Skeletal muscle tissue (tissue), 4 donors: Measurements from ENCODE around the gene ALPP. TPM values are rescaled to one million over a fixed set of nuclear protein-coding genes. Genes with fewer than 3 reads are reported as not detected.

Source experiments
- H3K27ac ChIP-seq: one replicate; pipeline ENCODE4 v1.7.0; 2013; ENCODE audit warnings: mild to moderate bottlenecking, low read depth, low read length, inconsistent platforms
- H3K27me3 ChIP-seq, 3 donors: one replicate each; pipeline ENCODE4 v1.7.0; 2013; ENCODE audit warnings: low read length in 3 of 3; ENCODE audit not compliant: control insufficient read depth in 3 of 3, insufficient read depth in 3 of 3
- H3K36me3 ChIP-seq, 3 donors: one replicate each; pipeline ENCODE4 v1.7.0; 2013; ENCODE audit warnings: low read length in 3 of 3; ENCODE audit not compliant: control insufficient read depth in 3 of 3, insufficient read depth in 3 of 3
- H3K4me1 ChIP-seq, 3 donors: one replicate each; pipeline ENCODE4 v1.7.0; 2013; ENCODE audit warnings: low read length in 3 of 3, mild to moderate bottlenecking in 3 of 3; ENCODE audit not compliant: control insufficient read depth in 3 of 3, insufficient read depth in 3 of 3
- H3K4me3 ChIP-seq, 3 donors: one replicate each; pipeline ENCODE4 v1.7.0; 2013; ENCODE audit warnings: low read length in 3 of 3
- H3K9ac ChIP-seq, 3 donors: one replicate each; pipeline ENCODE4 v1.7.0; 2013; ENCODE audit warnings: low read length in 3 of 3, mild to moderate bottlenecking in 3 of 3, moderate library complexity in 2 of 3, low read depth in 1 of 3
- H3K9me3 ChIP-seq, 3 donors: one replicate each; pipeline ENCODE4 v1.7.0; 2013; ENCODE audit warnings: low read length in 3 of 3; ENCODE audit not compliant: control insufficient read depth in 3 of 3
- total RNA-seq: library from RNA; depleted of rRNA; stranded (reverse); fragments of >200 nt; gene quantifications from one replicate; pipeline ENCODE4 v1.2.3, GENCODE V29; 2014
- donor health status: Osteomylitis.

ALPP gene
- total RNA-seq, 1 donor from 2014 or later, result not detected

GRCh38 chr2:232341061-232341738 is 37.4 kb upstream of the ALPP start:
- peaks cover 0 to 4% (median 4%) of the 10 kb centered on the region in 3 donors for H3K27me3 ChIP-seq
- no peaks in the 10 kb centered on the region for H3K9me3 ChIP-seq
- no peak overlapping the region for H3K9ac ChIP-seq
- H3K4me1 ChIP-seq, result no peaks in the 10 kb centered on the region
- H3K36me3 ChIP-seq, result peaks cover 0 to under 1% (median 0%) of the 10 kb centered on the region in 3 donors
- no peak overlapping the region for H3K4me3 ChIP-seq
- no peak overlapping the region for H3K27ac ChIP-seq

- H3K4me3 ChIP-seq, result no peak overlapping the region
- no peak overlapping the region for H3K27ac ChIP-seq
- peaks cover 0 to 4% (median 4%) of the 10 kb centered on the region in 3 donors for H3K27me3 ChIP-seq
- no peaks in the 10 kb centered on the region for H3K36me3 ChIP-seq
- H3K4me1 ChIP-seq, result no peaks in the 10 kb centered on the region
- H3K9me3 ChIP-seq, result no peaks in the 10 kb centered on the region
- no peak overlapping the region for H3K9ac ChIP-seq
These were observed 36.8 kb upstream of the ALPP start for GRCh38 chr2:232341739-232342126.

GRCh38 chr2:232342635-232343565 is 35.7 kb upstream of the ALPP start:
- Histone ChIP-seq H3K9me3 (no peaks in the 10 kb centered on the region), H3K27me3 (peaks cover 4 to 8% (median 4%) of the 10 kb centered on the region in 3 donors), H3K9ac (no peak overlapping the region), H3K4me1 (no peaks in the 10 kb centered on the region), H3K4me3 (no peak overlapping the region), H3K27ac (no peak overlapping the region), H3K36me3 (no peaks in the 10 kb centered on the region)

- no peak overlapping the region for H3K27ac ChIP-seq
- no peak overlapping the region for H3K4me3 ChIP-seq
- no peaks in the 10 kb centered on the region for H3K4me1 ChIP-seq
- H3K9me3 ChIP-seq, result no peaks in the 10 kb centered on the region
- H3K27me3 ChIP-seq, result peaks cover 6 to 13% (median 11%) of the 10 kb centered on the region in 3 donors
- no peak overlapping the region for H3K9ac ChIP-seq
- no peaks in the 10 kb centered on the region for H3K36me3 ChIP-seq
These were observed 34.7 kb upstream of the ALPP start for GRCh38 chr2:232343821-232344220.

- no peak overlapping the region for H3K9ac ChIP-seq
- H3K27me3 ChIP-seq, result peaks cover 20 to 27% (median 26%) of the 10 kb centered on the region in 3 donors
- no peak overlapping the region for H3K27ac ChIP-seq
- H3K36me3 ChIP-seq, result no peaks in the 10 kb centered on the region
- H3K4me1 ChIP-seq, result peaks cover 0 to 6% (median 4%) of the 10 kb centered on the region in 3 donors
- no peaks in the 10 kb centered on the region for H3K9me3 ChIP-seq
- no peak overlapping the region for H3K4me3 ChIP-seq
These were observed 33.3 kb upstream of the ALPP start for GRCh38 chr2:232345251-232345650.

- no peaks in the 10 kb centered on the region for H3K9me3 ChIP-seq
- no peaks in the 10 kb centered on the region for H3K36me3 ChIP-seq
- H3K4me3 ChIP-seq, result no peak overlapping the region
- H3K9ac ChIP-seq, result no peak overlapping the region
- peaks cover 6 to 19% (median 17%) of the 10 kb centered on the region in 3 donors for H3K4me1 ChIP-seq
- no peak overlapping the region for H3K27ac ChIP-seq
- peaks cover 42 to 47% (median 47%) of the 10 kb centered on the region in 3 donors for H3K27me3 ChIP-seq
These were observed 31.2 kb upstream of the ALPP start for GRCh38 chr2:232347369-232347768.

GRCh38 chr2:232348936-232349335 is 29.6 kb upstream of the ALPP start:
- Histone ChIP-seq H3K9ac (no peak overlapping the region), H3K4me3 (no peak overlapping the region), H3K9me3 (no peaks in the 10 kb centered on the region), H3K27me3 (peaks cover 57 to 62% (median 59%) of the 10 kb centered on the region in 3 donors), H3K4me1 (peaks cover 6 to 19% (median 17%) of the 10 kb centered on the region in 3 donors), H3K36me3 (no peaks in the 10 kb centered on the region), H3K27ac (no peak overlapping the region)

GRCh38 chr2:232349546-232349945 is 29.0 kb upstream of the ALPP start:
- H3K9ac ChIP-seq, result no peak overlapping the region
- peaks cover 61 to 66% (median 64%) of the 10 kb centered on the region in 3 donors for H3K27me3 ChIP-seq
- no peaks in the 10 kb centered on the region for H3K36me3 ChIP-seq
- no peak overlapping the region for H3K27ac ChIP-seq
- H3K4me3 ChIP-seq, result no peak overlapping the region
- no peaks in the 10 kb centered on the region for H3K9me3 ChIP-seq
- peaks cover 6 to 19% (median 17%) of the 10 kb centered on the region in 3 donors for H3K4me1 ChIP-seq

- peaks cover 64 to 66% (median 64%) of the 10 kb centered on the region in 3 donors for H3K27me3 ChIP-seq
- peak overlapping the region in 1 of 3 donors; percentile 6 for H3K4me3 ChIP-seq
- no peaks in the 10 kb centered on the region for H3K36me3 ChIP-seq
- no peak overlapping the region for H3K9ac ChIP-seq
- no peaks in the 10 kb centered on the region for H3K9me3 ChIP-seq
- H3K4me1 ChIP-seq, result peaks cover 6 to 19% (median 17%) of the 10 kb centered on the region in 3 donors
- no peak overlapping the region for H3K27ac ChIP-seq
These were observed 28.5 kb upstream of the ALPP start for GRCh38 chr2:232349946-232350635.
